ENCODE measurements around the gene RHBDL1. TPM values are rescaled to one million over a fixed set of nuclear protein-coding genes. Genes with fewer than 3 reads are reported as not detected.

The RHBDL1 gene
- total and polyA plus RNA-seq, 9 of the 15 experiments (the other 6 are each of a cell fraction or from before 2014, with no cell fraction given): 0.03 to 5.6 (median 1.3) TPM; not detected in 1

DNA sequence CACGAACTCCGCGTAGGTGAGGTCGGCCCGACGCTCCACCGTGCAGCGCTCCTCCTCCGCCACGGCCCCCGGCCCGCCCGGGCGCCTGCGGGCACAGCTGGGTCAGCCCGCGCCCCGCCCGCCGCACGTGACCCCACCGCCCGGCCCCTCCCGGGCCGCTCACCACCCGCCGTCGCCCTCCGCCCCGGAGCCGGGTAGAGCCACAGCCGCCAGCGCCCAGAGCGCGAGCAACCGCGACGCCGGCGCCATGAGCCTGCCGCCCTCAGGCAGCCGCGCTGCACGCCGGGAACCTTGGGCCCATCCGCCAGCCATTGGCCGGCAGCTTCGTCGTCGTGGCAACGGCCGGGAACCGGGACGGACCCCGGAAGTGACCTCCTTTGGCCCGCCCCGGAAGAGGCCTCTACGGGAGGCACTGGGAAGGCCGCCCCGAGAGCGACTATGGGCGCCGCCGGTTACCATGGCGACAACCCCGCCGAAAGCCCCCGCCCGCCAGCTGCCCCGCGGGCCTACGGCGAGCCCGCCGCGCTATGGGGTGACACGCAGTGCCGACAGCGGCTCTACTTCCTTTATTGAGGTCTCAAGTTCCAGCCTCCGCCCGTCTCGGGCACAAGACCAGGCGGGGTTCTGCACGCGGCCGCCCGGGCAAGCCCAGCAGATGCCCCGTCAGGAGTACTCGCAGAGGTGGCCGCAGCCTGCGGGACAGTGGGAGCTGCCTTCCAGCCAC lies 8.8 kb downstream of the RHBDL1 start, which contains the start of gene JMJD8:
TSS of gene JMJD8 (minus strand) at position 264 of the 724 bp plus-strand sequence. CDS start at position 249, 15 bp downstream.
- peak within 1 kb of the TSS; percentile 75 for H3K4me2 ChIP-seq (ENCODE audit: insufficient read depth, low read length)
- intact Hi-C loops (cut with micrococcal nuclease): loop anchor here (5.0 kb wide), 1 partner anchor 287 kb away; the partner anchor contains the start of gene NME4
- peak within 1 kb of the TSS; percentile 71 to 98 for H3K9ac ChIP-seq (ENCODE audit: insufficient read depth in 1 of 2, low read depth in 2 of 2, low read length in 2 of 2)
- POLR2A ChIA-PET: interaction anchor here (0.6 to 0.8 kb wide), 5 partner anchors 9 to 442 kb away, joined by 3 to 6 read pairs (median 3); partner anchors contain the start of gene RHBDL1
- H3K4me1 ChIP-seq (replicated peaks in 1 of 2; ENCODE audit: control insufficient read depth in 2 of 2, insufficient read depth in 2 of 2, low read length in 2 of 2): peaks cover 27 to 96% of the 10 kb centered on the region in 2 experiments
- H2AFZ ChIP-seq (ENCODE audit: low read depth, low read length): peak within 1 kb of the TSS; percentile 24; the same call in 1 of the 2 replicates
- peaks cover 66% of the 10 kb centered on the region for H3K36me3 ChIP-seq (ENCODE audit: control insufficient read depth, insufficient read depth, low read length)
- CTCF ChIA-PET (ENCODE audit: low intra/inter-chr PET ratio): no interaction called here
- H3K9me1 ChIP-seq (ENCODE audit: control insufficient read depth, insufficient read depth, low read length): peaks cover 13% of the 10 kb centered on the region
- FAIRE-seq: peak; percentile 92
- WGBS (ENCODE audit: insufficient coverage, low coverage, missing lambda C conversion rate): 17% methylated on average over 42 of the region's 91 CpGs
- H3K9me3 ChIP-seq (replicated peaks; ENCODE audit: control insufficient read depth, insufficient read depth, low read depth, low read length): no peaks in the 10 kb centered on the region
- ATAC-seq: peak; percentile 76
- H3K27me3 ChIP-seq (ENCODE audit: control insufficient read depth in 2 of 2, insufficient read depth in 2 of 2, low read length in 2 of 2): no peaks in the 10 kb centered on the region
- DNase-seq (ENCODE audit: extremely low read depth in 1 of 4, low spot score in 3 of 4): peak; percentile 83 to 97 (median 90)
- BruUV-seq (replicated peaks): no TSS peak
- peaks cover 21% of the 10 kb centered on the region for H4K20me1 ChIP-seq (replicated peaks; ENCODE audit: control insufficient read depth, insufficient read depth, low read length)
- H3K4me3 ChIP-seq: peak within 1 kb of the TSS; percentile 98
- peaks cover 47% of the 10 kb centered on the region for H3K79me2 ChIP-seq (ENCODE audit: control insufficient read depth, insufficient read depth, low read length)
- in situ Hi-C loops (cut with MboI): no loop called here
- H3K27ac ChIP-seq (ENCODE audit: extremely low read depth, low read depth, low read length): peak within 1 kb of the TSS; percentile 88
- TF ChIP-seq CHCHD3 (CRISPR knock-in tag; IDR thresholded peaks at IDR 0.05) (no peak), ZNF282 (CRISPR knock-in tag; IDR thresholded peaks at IDR 0.05) (0 out of 2 replicates have a peak, but pooled peaks have one; percentile 12), POLR2AphosphoS5 (IDR thresholded peaks at IDR 0.05; ENCODE audit: control insufficient read depth, insufficient read depth, low read depth, low read length) (peak; percentile 79; the same call in 1 of the 2 replicates), RCOR1 (IDR thresholded peaks at IDR 0.05; ENCODE audit: borderline replicate concordance in 1 of 2, low read depth in 2 of 2, low read length in 2 of 2) (peak in 1 of 2 experiments; percentile 40; a peak in 2 of 4 replicates), SIN3A (IDR thresholded peaks at IDR 0.05; ENCODE audit: borderline replicate concordance in 2 of 2, control insufficient read depth in 1 of 2, low read depth in 2 of 2, low read length in 2 of 2) (peak; percentile 40 to 90; a peak in 3 of 4 replicates), KDM4B (IDR thresholded peaks at IDR 0.05; ENCODE audit: borderline replicate concordance in 2 of 2, low read depth in 1 of 2) (peak in 1 of 2 experiments; percentile 43; a peak in 1 of 4 replicates), SP2 (IDR thresholded peaks at IDR 0.05; ENCODE audit: extremely low read depth, low read depth, low read length, poor library complexity, severe bottlenecking) (peak; percentile 54)
- TF ChIP-seq, protein P1, sequence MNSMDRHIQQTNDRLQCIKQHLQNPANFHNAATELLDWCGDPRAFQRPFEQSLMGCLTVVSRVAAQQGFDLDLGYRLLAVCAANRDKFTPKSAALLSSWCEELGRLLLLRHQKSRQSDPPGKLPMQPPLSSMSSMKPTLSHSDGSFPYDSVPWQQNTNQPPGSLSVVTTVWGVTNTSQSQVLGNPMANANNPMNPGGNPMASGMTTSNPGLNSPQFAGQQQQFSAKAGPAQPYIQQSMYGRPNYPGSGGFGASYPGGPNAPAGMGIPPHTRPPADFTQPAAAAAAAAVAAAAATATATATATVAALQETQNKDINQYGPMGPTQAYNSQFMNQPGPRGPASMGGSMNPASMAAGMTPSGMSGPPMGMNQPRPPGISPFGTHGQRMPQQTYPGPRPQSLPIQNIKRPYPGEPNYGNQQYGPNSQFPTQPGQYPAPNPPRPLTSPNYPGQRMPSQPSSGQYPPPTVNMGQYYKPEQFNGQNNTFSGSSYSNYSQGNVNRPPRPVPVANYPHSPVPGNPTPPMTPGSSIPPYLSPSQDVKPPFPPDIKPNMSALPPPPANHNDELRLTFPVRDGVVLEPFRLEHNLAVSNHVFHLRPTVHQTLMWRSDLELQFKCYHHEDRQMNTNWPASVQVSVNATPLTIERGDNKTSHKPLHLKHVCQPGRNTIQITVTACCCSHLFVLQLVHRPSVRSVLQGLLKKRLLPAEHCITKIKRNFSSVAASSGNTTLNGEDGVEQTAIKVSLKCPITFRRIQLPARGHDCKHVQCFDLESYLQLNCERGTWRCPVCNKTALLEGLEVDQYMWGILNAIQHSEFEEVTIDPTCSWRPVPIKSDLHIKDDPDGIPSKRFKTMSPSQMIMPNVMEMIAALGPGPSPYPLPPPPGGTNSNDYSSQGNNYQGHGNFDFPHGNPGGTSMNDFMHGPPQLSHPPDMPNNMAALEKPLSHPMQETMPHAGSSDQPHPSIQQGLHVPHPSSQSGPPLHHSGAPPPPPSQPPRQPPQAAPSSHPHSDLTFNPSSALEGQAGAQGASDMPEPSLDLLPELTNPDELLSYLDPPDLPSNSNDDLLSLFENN (IDR thresholded peaks at IDR 0.05; ENCODE audit: low read depth in 2 of 2, low read length in 2 of 2): peak in 1 of 2 experiments; percentile 23; a peak in 1 of 4 replicates
- TF ChIP-seq, protein P2, sequence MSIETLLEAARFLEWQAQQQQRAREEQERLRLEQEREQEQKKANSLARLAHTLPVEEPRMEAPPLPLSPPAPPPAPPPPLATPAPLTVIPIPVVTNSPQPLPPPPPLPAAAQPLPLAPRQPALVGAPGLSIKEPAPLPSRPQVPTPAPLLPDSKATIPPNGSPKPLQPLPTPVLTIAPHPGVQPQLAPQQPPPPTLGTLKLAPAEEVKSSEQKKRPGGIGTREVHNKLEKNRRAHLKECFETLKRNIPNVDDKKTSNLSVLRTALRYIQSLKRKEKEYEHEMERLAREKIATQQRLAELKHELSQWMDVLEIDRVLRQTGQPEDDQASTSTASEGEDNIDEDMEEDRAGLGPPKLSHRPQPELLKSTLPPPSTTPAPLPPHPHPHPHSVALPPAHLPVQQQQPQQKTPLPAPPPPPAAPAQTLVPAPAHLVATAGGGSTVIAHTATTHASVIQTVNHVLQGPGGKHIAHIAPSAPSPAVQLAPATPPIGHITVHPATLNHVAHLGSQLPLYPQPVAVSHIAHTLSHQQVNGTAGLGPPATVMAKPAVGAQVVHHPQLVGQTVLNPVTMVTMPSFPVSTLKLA (conservative IDR thresholded peaks at IDR 0.05): peak in 1 of 2 experiments; percentile 71; a peak in 3 of 4 replicates
- TF ChIP-seq, protein P3, sequence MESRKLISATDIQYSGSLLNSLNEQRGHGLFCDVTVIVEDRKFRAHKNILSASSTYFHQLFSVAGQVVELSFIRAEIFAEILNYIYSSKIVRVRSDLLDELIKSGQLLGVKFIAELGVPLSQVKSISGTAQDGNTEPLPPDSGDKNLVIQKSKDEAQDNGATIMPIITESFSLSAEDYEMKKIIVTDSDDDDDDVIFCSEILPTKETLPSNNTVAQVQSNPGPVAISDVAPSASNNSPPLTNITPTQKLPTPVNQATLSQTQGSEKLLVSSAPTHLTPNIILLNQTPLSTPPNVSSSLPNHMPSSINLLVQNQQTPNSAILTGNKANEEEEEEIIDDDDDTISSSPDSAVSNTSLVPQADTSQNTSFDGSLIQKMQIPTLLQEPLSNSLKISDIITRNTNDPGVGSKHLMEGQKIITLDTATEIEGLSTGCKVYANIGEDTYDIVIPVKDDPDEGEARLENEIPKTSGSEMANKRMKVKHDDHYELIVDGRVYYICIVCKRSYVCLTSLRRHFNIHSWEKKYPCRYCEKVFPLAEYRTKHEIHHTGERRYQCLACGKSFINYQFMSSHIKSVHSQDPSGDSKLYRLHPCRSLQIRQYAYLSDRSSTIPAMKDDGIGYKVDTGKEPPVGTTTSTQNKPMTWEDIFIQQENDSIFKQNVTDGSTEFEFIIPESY (CRISPR knock-in tag; IDR thresholded peaks at IDR 0.05): peak; percentile 54; the same call in 1 of the 2 replicates

Data from K562 (cell line).